Left ventricle myocardium inferior (tissue), 1 donor: ENCODE measurements around the gene STON1. TPM values are rescaled to one million over a fixed set of nuclear protein-coding genes. Genes with fewer than 3 reads are reported as not detected.

Experiments used
- DNase-seq: peaks from one replicate; pipeline ENCODE4 v3.0.0-alpha.2; 2020
- H3K27ac ChIP-seq: fragments of 200-600 bp; replicated peaks from 2 replicates; pipeline ENCODE4 v1.8.0; 2021
- H3K27me3 ChIP-seq: fragments of 200-600 bp; 2 replicates; pipeline ENCODE4 v1.8.0; 2021; ENCODE audit warnings: low read depth
- H3K36me3 ChIP-seq: fragments of 200-600 bp; 2 replicates; pipeline ENCODE4 v1.8.0; 2021
- H3K4me1 ChIP-seq: fragments of 200-600 bp; 2 replicates; pipeline ENCODE4 v1.8.0; 2021
- H3K4me3 ChIP-seq: fragments of 200-600 bp; 2 replicates; pipeline ENCODE4 v1.8.0; 2021; ENCODE audit warnings: mild to moderate bottlenecking, moderate library complexity
- H3K9me3 ChIP-seq: fragments of 200-600 bp; replicated peaks from 2 replicates; pipeline ENCODE4 v1.8.0; 2021
- intact Hi-C: fragments of 100-400 bp; cut with micrococcal nuclease; formaldehyde crosslinking; loops from one replicate; pipeline ENCODE4 v1.11.0; 2022
- total RNA-seq: library from RNA; stranded (reverse); fragmentation: NEBNext Ultra II Directional; extraction: Animal tissue kit (Norgen Biotek cat#: 25700); gene quantifications from one replicate; pipeline ENCODE4 v1.2.1, GENCODE V29; 2021
- TF ChIP-seq, protein P1 (sequence below): fragments of 200-600 bp; IDR thresholded peaks from 2 replicates; pipeline ENCODE4 v1.8.0; 2021; ENCODE audit warnings: antibody characterized with exemption, mild to moderate bottlenecking, borderline replicate concordance
- donor health status: DM: no; HTN: yes; CAD: no; lungs with severe emphysema.

STON1 gene
- total RNA-seq, 1 donor from 2014 or later = 6.9 TPM

DNA sequence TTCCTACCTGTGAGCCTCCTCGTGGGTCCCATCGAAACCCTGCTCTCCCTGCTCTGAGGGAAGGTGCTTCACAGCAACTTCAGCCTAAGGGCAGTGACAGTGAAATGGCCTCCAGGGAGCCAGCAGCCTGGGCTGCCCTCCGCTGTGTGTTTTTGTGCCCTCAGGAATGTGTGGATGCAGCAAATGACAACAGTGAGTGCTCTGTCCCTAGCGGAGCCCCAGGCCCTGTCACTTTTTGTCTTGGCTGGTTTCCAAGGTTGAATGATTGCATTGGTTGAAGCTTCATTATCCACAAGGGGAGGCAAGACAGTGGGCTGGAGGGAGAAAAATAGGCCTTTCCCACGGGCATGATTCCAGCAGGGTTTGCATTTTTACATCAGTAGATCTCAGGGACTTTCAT, 42.9 kb downstream of the STON1 start:
- no peak for DNase-seq
- Histone ChIP-seq H3K27ac (no peak overlapping the region), H3K4me1 (peaks cover 14% of the 10 kb centered on the region), H3K4me3 (no peak overlapping the region), H3K36me3 (no peaks in the 10 kb centered on the region), H3K9me3 (no peaks in the 10 kb centered on the region), H3K27me3 (no peaks in the 10 kb centered on the region)
- intact Hi-C loops = no loop called here
- TF ChIP-seq, protein P1, sequence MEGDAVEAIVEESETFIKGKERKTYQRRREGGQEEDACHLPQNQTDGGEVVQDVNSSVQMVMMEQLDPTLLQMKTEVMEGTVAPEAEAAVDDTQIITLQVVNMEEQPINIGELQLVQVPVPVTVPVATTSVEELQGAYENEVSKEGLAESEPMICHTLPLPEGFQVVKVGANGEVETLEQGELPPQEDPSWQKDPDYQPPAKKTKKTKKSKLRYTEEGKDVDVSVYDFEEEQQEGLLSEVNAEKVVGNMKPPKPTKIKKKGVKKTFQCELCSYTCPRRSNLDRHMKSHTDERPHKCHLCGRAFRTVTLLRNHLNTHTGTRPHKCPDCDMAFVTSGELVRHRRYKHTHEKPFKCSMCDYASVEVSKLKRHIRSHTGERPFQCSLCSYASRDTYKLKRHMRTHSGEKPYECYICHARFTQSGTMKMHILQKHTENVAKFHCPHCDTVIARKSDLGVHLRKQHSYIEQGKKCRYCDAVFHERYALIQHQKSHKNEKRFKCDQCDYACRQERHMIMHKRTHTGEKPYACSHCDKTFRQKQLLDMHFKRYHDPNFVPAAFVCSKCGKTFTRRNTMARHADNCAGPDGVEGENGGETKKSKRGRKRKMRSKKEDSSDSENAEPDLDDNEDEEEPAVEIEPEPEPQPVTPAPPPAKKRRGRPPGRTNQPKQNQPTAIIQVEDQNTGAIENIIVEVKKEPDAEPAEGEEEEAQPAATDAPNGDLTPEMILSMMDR = no peak

DNA sequence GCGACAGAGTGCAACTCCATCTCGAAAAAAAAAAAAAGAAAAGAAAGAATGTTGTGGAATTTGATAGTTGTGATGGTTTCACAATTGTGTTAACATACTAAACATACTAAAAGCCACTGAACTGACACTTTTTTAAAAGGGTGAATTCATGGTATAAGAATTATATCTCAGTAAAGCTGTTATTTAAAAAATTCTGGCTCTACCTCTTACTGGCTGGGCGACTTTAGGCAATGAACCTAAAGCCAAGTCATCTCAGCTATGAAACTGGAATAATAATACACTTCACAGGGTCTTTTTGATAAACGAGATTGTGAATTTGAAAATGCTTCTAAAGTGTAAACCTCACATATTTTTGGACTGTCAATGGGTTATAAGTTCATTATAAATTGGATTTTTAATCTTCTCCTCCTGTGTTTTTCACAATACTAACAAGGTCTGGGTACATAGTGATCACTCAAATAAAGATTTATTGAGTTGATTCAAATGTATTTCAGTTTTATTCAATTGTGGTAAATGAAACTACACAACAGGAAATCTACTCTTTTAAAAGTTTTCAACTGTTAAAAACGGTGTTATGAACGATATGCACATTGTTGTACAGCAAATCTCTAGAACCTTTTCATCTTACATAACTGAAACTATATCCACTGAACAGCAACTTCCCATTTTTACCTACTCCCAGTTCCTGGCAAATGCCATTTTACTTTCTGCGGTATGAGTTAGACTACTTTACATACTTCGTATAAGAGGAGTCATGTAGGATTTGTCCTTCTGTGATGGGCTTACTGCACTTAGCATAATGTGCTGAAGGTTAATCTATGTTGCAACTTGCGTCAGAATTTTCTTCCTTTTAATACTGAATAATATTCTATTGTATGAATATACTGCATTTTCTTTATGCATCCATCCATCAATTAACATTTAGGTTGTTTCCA, 44.7 kb downstream of the STON1 start:
- Histone ChIP-seq H3K36me3 (no peaks in the 10 kb centered on the region), H3K4me3 (no peak overlapping the region), H3K4me1 (no peaks in the 10 kb centered on the region), H3K9me3 (no peaks in the 10 kb centered on the region), H3K27ac (no peak overlapping the region), H3K27me3 (no peaks in the 10 kb centered on the region)
- intact Hi-C loops = no loop called here
- no peak for DNase-seq
- TF ChIP-seq, protein P1 = no peak

DNA sequence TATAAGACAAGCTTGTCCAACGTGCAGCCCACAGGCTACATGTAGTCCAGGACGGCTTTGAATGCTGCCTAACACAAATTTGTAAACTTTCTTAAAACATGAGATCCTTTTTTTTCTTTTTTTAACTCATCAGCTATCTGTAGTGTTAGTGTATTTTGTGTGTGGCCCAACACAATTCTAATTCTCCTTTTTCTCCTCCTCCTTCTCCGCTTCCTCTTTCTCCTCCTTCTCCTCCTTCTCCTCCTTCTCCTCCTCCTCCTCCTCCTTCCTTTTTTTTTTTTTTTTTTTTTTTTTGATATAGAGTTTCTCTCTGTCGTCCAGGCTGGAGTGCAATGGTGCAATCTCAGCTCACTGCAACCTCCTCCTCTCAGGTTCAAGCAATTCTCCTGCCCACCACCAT, 48.4 kb downstream of the STON1 start:
- no peak overlapping the region for H3K4me3 ChIP-seq
- H3K9me3 ChIP-seq = no peaks in the 10 kb centered on the region
- H3K36me3 ChIP-seq = peaks cover 8% of the 10 kb centered on the region
- no peaks in the 10 kb centered on the region for H3K4me1 ChIP-seq
- DNase-seq = no peak
- intact Hi-C loops = no loop called here
- no peak overlapping the region for H3K27ac ChIP-seq
- no peaks in the 10 kb centered on the region for H3K27me3 ChIP-seq
- TF ChIP-seq, protein P1 = no peak

DNA sequence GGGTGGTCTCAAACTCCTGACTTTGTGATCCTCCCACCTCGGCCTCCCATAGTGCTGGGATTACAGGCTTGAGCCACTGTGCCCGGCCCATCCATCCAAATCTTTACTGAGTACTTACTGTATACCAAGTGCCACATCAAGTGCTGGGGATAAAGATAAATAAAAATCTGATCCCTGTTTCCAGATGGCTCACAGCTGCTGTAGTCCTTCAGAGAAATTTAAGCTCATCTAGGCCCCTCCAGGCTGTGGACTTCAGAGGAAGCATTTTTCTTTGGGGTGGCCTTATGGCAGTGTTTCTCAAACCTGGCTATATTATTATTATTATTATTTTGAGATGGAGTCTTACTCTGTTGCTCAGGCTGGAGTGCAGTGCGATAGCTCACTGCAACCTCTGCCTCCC, 54.0 kb downstream of the STON1 start:
- intact Hi-C loops = no loop called here
- peaks cover 2% of the 10 kb centered on the region for H3K4me1 ChIP-seq
- no peaks in the 10 kb centered on the region for H3K9me3 ChIP-seq
- TF ChIP-seq, protein P1 = no peak
- H3K4me3 ChIP-seq = no peak overlapping the region
- DNase-seq = no peak
- H3K27me3 ChIP-seq = no peaks in the 10 kb centered on the region
- H3K36me3 ChIP-seq = peaks cover 8% of the 10 kb centered on the region
- H3K27ac ChIP-seq = no peak overlapping the region

DNA sequence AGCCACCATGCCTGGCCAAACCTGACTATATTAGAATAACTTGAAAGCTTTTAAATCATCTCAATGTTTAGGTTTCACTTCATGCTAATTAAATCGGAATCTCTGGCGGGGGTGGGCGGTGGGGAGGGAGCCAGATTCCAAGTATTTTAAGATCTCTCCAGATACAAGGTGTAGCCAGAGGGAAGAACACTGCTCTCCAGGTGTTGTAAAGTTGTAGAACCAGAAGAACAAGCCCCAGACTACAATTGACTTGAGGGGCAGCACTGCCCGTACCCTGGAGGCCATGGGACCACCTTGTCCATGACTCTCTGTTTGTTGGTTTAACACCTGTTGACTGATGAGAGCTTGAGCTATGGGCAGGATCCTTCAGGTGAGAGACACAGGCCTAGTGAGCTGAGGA, 54.6 kb downstream of the STON1 start:
- H3K27me3 ChIP-seq = no peaks in the 10 kb centered on the region
- H3K4me1 ChIP-seq = peaks cover 3% of the 10 kb centered on the region
- no peak for DNase-seq
- H3K9me3 ChIP-seq = no peaks in the 10 kb centered on the region
- TF ChIP-seq, protein P1 = no peak
- peaks cover 8% of the 10 kb centered on the region for H3K36me3 ChIP-seq
- H3K4me3 ChIP-seq = no peak overlapping the region
- H3K27ac ChIP-seq = no peak overlapping the region
- intact Hi-C loops = no loop called here
